ENCODE results near the gene MGLL. TPM values are rescaled to one million over a fixed set of nuclear protein-coding genes. Genes with fewer than 3 reads are reported as not detected.

MGLL gene
- polyA plus RNA-seq, 4 donors = 21.3 to 28.0 (median 26.9) TPM

DNA sequence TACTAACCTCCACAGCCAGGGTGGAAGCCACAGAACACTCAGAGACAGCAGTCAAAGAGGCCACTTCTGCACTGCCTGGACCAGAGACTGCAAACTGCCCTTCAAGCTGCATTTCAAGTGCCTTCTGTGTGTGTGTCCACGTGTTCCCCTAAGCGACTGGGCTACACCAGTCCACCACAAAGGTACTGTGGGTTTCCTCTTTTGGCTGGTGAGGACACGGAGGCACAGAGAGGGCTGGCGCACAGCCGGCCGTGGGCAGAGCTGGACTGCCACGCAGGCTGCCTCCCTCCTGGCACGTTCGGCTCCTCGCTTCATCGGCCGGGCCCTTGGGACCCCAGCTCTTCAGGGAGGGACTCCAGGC is 60.9 kb downstream of the MGLL start:
- DNase-seq (ENCODE audit: low read depth in 4 of 4, low spot score in 2 of 4) = no peak

DNA sequence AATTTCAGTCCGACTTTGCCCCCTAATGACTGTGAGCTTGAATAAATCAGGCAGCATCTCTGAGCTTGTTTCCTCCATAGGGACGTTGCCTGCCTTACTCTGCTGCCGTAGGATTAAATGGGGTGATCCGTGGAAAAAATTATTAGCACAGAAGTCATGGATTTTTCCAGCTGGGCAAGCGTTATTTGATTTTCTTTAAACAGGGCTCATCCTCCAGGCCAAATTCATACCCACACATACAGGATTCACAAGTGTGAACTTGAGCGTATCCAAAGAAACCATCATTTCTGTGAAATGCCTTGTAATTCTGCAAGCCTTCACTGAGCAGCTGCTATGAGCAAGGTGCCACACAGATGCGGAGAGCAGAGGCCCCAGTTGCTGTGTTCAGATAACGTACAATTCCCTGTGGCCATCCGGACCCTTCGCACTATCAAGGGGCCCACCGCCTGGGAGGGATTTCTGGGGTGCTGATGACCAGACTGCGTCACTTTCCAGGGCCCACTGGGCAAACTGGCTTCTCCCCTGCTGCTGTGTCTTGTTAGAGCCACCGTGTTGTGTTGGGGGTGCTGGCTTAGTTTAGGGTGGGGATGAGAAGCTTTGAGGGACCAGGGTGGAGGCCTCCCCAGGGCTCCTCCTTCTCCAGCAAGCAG is 61.4 kb downstream of the MGLL start:
- DNase-seq (ENCODE audit: low read depth in 4 of 4, low spot score in 2 of 4) = no peak

DNA sequence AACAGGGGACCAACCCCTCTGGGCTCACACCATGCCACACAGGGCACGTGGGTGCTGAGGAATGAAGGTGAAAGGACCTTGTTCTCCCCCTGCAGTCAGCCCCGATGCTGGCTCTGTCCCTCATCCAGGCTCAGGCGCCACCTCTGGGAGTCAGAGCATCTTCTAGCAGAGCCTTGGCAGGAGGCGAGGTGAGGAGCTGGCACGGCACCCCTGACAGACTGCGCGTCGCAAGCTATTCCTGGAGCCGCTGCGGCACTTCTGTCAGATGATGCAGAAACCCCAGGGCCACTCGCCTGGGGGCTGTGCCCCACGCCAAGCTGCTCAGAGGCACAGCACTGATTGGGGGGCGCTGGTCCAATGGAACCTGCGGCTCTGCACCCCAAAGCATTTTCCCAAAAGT is 62.0 kb downstream of the MGLL start:
- DNase-seq (ENCODE audit: low read depth in 4 of 4, low spot score in 2 of 4) = no peak

DNA sequence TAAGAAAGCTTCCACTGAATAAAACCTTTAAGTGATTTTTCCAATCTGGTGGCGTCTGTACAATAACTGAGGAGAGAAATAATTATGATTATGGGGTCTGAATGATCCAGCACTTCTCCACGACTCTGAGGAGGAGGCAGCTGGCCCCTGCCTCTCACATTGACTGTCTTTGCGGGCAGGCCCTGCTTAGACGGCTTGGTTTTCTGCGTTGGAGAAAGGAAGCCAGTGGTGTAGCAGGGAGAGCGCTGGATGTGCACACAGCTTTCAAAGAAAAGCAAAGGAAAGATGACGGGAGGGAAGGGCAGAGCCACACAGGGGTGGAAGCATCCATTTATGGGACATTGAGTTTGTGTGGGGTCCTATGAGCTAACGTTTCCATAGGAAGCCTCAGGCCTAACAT is 62.5 kb downstream of the MGLL start:
- DNase-seq (ENCODE audit: low read depth in 4 of 4, low spot score in 2 of 4) = no peak

DNA sequence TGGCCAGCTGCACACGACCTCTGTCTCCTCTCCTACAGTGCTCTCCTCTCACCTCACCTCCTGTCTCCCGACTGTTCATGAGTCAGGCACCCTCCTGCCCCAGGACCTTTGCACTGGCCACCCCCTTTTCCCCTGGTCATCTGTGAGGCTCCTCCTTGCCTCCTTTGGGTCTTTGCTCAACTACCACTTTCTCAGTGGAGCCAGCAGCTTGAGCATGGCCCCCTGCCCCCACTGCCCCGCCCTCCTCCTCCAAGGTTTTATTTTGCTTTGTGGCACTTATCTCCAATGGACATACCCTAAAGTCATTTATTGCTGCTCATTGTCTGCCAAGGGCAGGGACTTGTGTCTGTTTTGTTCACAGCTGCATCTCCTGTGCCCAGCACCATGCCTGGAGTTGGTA is 64.3 kb downstream of the MGLL start:
- DNase-seq (ENCODE audit: low read depth in 4 of 4, low spot score in 2 of 4) = no peak

GRCh38 chr3:127755305-127755681 is 67.0 kb downstream of the MGLL start:
- no peak for DNase-seq (ENCODE audit: low read depth in 4 of 4, low spot score in 2 of 4)

DNA sequence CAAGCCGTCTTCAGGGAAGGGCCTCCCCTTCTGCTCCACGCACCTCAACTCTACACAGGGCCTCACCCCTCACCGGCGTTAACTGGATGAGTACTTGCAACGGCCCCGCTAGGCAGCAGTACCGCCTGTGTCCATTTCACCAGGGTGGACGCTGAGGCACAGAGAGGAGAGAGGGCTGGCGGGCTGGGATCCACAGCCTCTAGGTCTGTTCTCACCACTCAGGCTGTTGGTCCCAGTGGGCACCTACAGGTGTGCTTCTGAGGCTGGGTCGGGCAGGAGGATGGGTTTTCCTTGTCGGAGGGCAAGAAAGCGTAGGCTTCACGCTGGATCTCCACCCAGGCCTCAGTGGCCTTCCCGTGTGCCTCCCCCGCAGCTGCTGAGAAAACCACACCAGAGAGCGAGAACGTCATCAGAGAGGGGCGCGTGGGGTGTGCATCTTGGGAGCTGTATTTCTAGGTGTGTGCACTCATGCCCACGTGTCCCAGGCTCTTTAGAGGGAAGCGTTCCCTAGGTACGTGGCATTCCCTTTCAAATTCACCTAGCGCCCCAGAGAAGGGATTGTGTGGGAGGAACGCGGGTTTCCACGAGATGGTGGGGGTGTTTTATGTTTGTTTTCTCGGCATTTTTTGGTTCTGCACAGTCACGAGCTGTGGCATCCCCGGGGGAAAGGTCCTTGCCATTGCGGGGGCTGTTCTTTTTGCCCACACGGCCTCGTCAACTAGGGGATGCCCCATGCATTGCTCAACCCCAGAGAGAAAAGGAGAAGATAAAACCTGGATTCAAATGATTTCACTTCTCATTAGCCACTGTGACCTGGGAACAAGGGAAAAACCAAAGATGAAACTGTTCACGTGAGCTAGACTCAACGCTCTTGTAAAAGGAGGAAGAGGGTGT is 67.7 kb downstream of the MGLL start:
- DNase-seq (ENCODE audit: low read depth in 4 of 4, low spot score in 2 of 4) = no peak

DNA sequence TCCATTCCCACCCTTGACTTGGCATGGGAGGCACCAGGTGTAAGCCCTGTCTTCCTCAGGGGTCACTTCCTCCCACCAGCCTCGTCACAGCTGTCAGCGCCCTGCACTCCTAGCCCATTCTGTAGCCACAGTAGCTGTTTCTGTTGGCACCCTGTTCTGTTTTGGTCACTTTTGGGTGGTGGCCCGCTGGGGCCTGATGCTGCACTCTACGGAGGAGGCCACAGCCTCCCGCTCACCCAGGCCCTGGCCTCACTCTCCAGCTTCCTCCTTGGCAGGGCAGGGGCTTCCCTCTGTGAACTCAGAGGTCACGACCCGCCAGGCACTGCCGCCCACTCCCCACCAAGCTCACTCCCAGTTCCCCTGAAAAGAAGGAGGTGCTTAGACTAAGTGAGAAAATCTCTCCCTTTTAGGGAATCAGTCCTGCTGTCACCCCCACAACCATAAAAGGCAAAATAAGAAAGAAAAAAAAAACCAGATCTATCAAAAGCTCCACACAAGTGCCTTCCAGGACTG is 68.4 kb downstream of the MGLL start:
- DNase-seq (ENCODE audit: low read depth in 4 of 4, low spot score in 2 of 4) = no peak

DNA sequence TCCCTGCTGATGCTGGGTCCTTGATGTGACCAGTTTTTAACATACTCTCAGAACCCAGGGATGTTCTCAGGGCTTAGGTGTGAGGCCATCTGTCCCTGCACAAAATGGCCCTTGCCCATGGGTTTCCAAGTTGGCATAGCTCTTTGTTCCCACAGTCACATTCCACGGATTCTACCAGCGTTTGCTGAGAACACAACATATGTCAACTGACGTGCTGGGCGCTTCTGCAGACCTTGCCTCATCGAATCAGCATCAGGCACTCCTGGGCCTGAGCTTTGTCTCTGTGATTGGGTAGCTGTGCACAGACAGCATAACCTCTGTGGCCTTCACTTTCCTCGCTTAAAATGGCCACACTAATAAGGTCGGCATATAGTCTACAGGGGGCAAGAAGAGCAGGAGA is 69.0 kb downstream of the MGLL start:
- DNase-seq (ENCODE audit: low read depth in 4 of 4, low spot score in 2 of 4) = no peak

- DNase-seq (ENCODE audit: low read depth in 4 of 4, low spot score in 2 of 4) = no peak
Observed at GRCh38 chr3:127751782-127752181, 70.5 kb downstream of the MGLL start.

DNA sequence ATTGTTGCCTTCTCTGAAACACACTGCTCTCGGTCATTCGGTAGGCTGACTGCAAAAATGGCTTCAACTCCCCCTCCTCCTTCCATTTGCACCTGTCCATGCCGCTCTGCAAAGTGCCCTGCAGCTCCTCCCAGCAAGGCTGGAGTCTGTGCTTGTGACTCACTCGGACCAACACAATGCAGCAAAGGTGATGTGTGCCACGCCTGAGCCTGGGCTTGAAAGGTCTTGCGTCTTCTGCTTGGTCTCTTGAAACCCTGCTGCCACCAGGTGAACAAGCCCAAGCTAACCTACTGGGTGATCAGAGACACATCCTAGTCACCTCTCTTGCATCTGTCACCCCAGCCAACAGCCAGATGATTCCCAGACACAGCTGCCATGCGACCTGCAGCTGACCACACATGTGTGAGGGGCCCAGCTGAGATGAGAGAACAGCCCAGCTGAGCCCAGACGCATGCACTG is 71.1 kb downstream of the MGLL start:
- DNase-seq (ENCODE audit: low read depth in 4 of 4, low spot score in 2 of 4) = no peak

- no peak for DNase-seq (ENCODE audit: low read depth in 4 of 4, low spot score in 2 of 4)
Observed at GRCh38 chr3:127750226-127751031, 71.9 kb downstream of the MGLL start.

DNA sequence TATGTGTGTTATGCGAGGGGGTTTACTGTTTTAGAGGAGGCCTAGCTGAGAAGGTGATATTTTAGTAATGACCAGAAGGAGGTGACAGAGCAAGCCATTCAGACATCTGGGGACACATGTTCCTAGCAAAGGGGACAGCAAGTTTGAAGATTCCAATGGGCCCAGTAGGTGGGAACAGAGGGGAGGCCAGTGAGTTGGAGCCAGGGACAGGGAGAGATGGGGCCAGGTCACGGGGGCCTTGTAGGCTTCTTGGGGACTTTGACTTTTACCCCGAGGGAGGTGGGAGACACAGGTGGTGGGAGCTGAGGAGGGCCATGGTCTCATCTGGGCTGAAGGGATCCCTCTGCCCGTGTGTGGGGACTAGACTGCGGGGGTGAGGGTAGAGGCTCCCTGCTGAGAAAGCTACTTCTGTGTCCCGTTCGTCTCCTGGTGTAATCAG is 72.5 kb downstream of the MGLL start:
- no peak for DNase-seq (ENCODE audit: low read depth in 4 of 4, low spot score in 2 of 4)

GRCh38 chr3:127749361-127749760 is 73.0 kb downstream of the MGLL start:
- no peak for DNase-seq (ENCODE audit: low read depth in 4 of 4, low spot score in 2 of 4)

DNA sequence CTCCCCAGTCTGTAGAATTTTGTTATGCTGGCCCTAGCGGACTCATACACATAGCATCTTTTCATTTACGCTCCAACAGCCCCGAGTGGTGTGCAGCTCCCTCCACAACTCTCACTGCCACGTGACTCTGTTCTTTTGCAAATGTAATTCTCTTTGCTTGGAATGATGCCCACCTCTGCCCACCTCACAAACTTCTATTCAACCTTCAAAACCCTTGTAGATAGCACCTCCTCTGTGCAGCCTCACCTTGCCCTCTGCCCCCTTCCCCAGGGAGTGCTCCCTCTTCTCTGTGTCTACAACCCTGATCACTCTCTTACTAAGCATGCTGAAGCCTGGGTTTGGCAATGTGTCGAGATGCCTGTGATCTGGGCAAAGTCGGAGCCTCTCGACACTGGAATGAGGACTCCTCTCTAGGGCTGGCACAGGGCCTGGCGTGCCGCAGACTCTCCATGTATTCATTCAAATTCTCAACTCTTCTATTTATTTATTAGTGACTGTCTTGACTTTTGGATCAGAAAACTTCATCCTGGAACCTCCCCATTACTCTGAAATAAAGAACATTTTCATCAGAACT is 73.5 kb downstream of the MGLL start:
- no peak for DNase-seq (ENCODE audit: low read depth in 4 of 4, low spot score in 2 of 4)

DNA sequence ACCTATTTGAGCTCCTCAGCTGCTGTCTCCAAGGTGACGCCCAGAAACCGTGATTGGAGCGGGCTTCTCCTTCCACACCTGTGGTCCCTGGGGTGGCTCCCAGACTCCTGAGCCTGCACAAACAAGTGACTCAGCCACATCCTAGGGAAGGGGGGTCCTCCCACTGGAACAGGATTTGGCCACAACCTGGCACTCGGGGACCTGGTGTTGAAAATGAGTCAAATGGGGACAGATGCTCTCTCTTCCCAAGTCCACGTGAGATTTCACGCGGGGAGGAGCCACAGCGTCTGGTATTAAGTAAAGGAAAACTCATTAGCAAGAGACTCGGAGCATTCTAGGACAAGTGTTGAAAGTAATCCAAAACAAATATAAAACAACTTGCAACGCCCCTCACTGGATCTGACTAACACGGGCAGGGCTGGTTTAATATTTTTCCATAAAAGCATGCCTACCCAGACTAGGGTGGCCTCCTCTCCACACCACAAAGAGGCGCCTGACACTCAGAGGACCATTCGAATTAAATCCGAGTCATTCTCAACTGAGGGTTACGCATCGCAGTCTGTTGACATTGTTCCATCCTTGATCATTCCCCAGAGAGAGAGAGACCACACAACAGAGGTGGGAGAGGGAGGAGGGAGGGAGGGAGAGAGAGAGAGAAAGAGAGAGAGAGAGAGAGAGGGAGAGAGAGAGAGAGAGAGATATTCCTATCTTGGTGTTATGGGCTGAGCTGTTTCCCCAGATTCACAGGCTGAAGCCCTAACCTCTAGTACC is 74.4 kb downstream of the MGLL start:
- no peak for DNase-seq (ENCODE audit: low read depth in 4 of 4, low spot score in 2 of 4)

- no peak for DNase-seq (ENCODE audit: low read depth in 4 of 4, low spot score in 2 of 4)
Observed at GRCh38 chr3:127747066-127747465, 75.2 kb downstream of the MGLL start.

- no peak for DNase-seq (ENCODE audit: low read depth in 4 of 4, low spot score in 2 of 4)
Observed at GRCh38 chr3:127746400-127747057, 75.8 kb downstream of the MGLL start.

DNA sequence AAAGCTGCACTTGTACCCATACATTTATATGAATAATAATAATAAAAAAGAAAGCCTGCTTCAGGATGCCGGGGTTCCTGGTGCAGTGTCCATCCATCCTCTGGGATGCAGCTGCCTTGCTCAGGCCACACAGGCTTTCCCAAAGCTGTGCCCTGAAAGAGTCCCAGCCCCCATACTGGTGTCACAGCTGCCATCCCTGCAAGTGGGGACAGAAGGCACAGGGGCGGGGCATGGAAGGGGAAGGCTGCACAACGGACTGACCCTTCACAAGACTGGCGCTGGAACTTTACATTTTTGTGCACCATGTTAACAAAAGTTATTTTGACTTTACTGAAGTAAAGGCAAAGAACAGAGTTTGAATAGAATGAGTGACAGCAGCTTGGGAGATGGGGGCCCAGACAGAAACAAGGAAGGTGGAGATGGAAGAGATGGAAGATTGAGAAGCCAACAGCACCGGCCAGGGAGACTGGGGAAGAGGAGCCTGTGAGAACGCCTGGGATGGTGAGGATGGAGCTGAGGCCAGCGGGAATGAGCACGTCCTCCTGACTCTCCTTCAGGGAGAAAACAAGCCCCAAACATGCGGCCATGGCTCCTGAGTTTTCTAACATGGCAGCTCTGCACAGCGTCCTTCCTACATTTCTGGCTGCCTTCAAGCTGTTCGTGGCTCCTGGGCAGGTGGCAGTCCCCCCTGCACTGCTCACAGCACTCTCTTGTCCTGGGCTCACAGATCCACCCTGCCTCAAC is 76.5 kb downstream of the MGLL start:
- DNase-seq (ENCODE audit: low read depth in 4 of 4, low spot score in 2 of 4) = no peak
